Measurements from ENCODE around the gene CCDC177.

GRCh38 chr14:69553252-69553651, 21.4 kb downstream of the CCDC177 start:
- no peak for TF ChIP-seq ZNF621 (tag by site-specific recombination; IDR thresholded peaks at IDR 0.05)
- TF ChIP-seq ZNF350 (tag by site-specific recombination; IDR thresholded peaks at IDR 0.05), result no peak
- TF ChIP-seq ZNF560 (tag by site-specific recombination; IDR thresholded peaks at IDR 0.05; ENCODE audit: borderline replicate concordance), result no peak
- TF ChIP-seq ZBTB21 (tag by site-specific recombination; IDR thresholded peaks at IDR 0.05), result no peak
- TF ChIP-seq ZNF157 (tag by site-specific recombination; IDR thresholded peaks at IDR 0.05), result no peak
- no peak for TF ChIP-seq ZNF174 (tag by site-specific recombination; IDR thresholded peaks at IDR 0.05)
- no peak for TF ChIP-seq ZNF146 (tag by site-specific recombination; IDR thresholded peaks at IDR 0.05)
- TF ChIP-seq, protein P1, sequence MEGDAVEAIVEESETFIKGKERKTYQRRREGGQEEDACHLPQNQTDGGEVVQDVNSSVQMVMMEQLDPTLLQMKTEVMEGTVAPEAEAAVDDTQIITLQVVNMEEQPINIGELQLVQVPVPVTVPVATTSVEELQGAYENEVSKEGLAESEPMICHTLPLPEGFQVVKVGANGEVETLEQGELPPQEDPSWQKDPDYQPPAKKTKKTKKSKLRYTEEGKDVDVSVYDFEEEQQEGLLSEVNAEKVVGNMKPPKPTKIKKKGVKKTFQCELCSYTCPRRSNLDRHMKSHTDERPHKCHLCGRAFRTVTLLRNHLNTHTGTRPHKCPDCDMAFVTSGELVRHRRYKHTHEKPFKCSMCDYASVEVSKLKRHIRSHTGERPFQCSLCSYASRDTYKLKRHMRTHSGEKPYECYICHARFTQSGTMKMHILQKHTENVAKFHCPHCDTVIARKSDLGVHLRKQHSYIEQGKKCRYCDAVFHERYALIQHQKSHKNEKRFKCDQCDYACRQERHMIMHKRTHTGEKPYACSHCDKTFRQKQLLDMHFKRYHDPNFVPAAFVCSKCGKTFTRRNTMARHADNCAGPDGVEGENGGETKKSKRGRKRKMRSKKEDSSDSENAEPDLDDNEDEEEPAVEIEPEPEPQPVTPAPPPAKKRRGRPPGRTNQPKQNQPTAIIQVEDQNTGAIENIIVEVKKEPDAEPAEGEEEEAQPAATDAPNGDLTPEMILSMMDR (tag by site-specific recombination; IDR thresholded peaks at IDR 0.05), result no peak
- TF ChIP-seq MEIS1 (CRISPR knock-in tag; IDR thresholded peaks at IDR 0.05; ENCODE audit: borderline replicate concordance), result no peak
- TF ChIP-seq SETDB1 (IDR thresholded peaks at IDR 0.05; ENCODE audit: insufficient read length, low read length), result no peak
- TF ChIP-seq ZNF274 (IDR thresholded peaks at IDR 0.05; ENCODE audit: low read length), result no peak
- TF ChIP-seq ZNF274 (tag by site-specific recombination; IDR thresholded peaks at IDR 0.05; ENCODE audit: borderline replicate concordance), result no peak
- TF ChIP-seq, protein P2, sequence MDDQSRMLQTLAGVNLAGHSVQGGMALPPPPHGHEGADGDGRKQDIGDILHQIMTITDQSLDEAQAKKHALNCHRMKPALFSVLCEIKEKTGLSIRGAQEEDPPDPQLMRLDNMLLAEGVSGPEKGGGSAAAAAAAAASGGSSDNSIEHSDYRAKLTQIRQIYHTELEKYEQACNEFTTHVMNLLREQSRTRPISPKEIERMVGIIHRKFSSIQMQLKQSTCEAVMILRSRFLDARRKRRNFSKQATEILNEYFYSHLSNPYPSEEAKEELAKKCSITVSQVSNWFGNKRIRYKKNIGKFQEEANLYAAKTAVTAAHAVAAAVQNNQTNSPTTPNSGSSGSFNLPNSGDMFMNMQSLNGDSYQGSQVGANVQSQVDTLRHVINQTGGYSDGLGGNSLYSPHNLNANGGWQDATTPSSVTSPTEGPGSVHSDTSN (CRISPR knock-in tag; IDR thresholded peaks at IDR 0.05), result no peak
- TF ChIP-seq ZNF561 (tag by site-specific recombination; IDR thresholded peaks at IDR 0.05; ENCODE audit: borderline replicate concordance), result no peak
- no peak for TF ChIP-seq ZNF792 (tag by site-specific recombination; IDR thresholded peaks at IDR 0.05)

Measured in HEK293 (cell line).